Neuron (in vitro differentiated cells): ENCODE measurements around the gene LRP1-AS.

Experiments
- H2AFZ ChIP-seq: one replicate; pipeline ENCODE4 v1.6.1; 2013; ENCODE audit warnings: low read depth, mild to moderate bottlenecking, inconsistent platforms, low read length, moderate library complexity
- H3K27me3 ChIP-seq: one replicate; pipeline ENCODE4 v1.6.1; 2013; ENCODE audit warnings: low read length; ENCODE audit not compliant: insufficient read depth
- H3K36me3 ChIP-seq: one replicate; pipeline ENCODE4 v1.6.1; 2013; ENCODE audit warnings: low read length; ENCODE audit not compliant: insufficient read depth
- H3K4me1 ChIP-seq: one replicate; pipeline ENCODE4 v1.6.1; 2013; ENCODE audit warnings: low read length; ENCODE audit not compliant: insufficient read depth
- H3K4me3 ChIP-seq: 2 replicates; pipeline ENCODE4 v1.5.1; 2013; ENCODE audit warnings: mild to moderate bottlenecking, low read length, moderate library complexity
- H3K9me3 ChIP-seq: one replicate; pipeline ENCODE4 v1.6.1; 2013; ENCODE audit warnings: low read length

LRP1-AS gene

DNA sequence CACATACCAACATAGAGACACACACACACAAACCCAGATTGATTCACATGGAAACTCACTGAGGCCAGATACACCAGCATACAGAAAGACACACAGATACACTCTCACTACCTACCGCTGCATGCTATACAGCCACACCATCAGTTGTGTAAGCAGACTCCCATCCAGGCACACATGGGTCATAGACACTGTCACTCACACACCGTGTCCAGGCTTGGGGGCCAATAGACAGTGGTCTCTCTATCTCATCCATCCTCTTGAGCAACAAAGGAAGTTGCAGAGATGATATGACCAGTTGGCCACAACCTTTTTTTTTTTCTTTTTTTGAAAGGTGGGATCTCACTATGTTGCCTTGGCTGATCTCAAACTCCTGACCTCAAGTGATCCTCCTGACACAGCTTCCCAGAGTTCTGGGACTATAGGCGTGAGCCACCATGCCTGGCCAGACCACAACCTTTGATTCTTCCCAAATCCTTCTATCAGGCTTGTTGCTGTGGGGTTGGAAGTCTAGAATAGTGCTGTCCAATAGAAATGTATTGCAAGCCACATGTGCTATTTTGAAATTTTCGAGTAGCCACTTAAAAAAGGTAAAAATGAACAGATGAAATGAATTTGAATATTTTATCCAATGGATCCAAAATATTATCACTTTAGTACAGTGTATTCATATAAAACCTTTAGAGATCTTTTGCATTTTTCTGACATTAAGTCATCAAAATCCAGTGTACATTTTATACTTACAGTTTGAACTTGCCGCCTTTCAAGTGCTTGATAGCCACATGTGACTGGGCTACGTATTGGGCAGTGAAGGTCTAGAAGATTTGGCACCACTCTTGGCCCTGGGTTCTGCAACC, 7.4 kb downstream of the LRP1-AS start:
- H3K4me1 ChIP-seq: peaks cover 23% of the 10 kb centered on the region
- no peak overlapping the region for H3K4me3 ChIP-seq
- no peak overlapping the region for H2AFZ ChIP-seq
- H3K9me3 ChIP-seq: no peaks in the 10 kb centered on the region
- H3K36me3 ChIP-seq: peaks cover 68% of the 10 kb centered on the region
- no peaks in the 10 kb centered on the region for H3K27me3 ChIP-seq

DNA sequence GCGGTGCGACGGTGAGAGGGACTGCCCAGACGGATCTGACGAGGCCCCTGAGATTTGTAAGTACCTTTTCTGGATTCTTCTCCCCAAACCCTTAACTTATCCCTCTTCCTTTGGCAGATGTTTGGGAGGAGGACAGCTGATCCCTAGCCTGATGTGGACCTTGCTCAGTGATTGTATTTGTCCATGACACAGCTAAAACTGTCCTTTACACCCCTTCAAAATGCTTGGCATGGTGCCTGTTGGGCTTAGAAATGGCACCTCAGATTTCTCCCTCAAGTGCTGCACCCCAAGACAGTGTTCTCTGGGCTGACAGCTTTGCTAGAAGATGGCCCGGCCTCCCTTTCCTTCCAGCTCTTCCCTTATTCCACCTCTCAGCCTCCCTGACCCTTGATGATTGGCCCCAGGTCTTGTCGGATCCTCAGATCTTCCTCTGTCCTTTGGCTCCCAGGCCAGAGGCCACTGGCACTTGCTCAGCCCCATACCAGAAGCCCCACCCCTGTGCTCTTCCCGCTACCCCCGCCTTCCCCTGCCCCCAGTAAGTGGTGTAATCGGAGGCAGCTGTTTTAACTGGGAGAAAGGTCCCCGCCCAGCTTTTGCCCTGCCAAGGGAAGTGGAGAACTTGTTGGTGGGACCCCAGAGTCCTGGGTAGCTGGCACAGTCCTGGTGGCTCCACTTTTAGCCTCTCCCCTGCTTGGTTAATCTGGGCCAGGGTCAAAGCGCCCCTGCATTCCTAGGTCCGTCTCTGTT, 8.7 kb downstream of the LRP1-AS start:
- no peaks in the 10 kb centered on the region for H3K9me3 ChIP-seq
- peaks cover 56% of the 10 kb centered on the region for H3K36me3 ChIP-seq
- H3K27me3 ChIP-seq: no peaks in the 10 kb centered on the region
- H3K4me1 ChIP-seq: peaks cover 34% of the 10 kb centered on the region
- no peak overlapping the region for H3K4me3 ChIP-seq
- H2AFZ ChIP-seq: no peak overlapping the region

DNA sequence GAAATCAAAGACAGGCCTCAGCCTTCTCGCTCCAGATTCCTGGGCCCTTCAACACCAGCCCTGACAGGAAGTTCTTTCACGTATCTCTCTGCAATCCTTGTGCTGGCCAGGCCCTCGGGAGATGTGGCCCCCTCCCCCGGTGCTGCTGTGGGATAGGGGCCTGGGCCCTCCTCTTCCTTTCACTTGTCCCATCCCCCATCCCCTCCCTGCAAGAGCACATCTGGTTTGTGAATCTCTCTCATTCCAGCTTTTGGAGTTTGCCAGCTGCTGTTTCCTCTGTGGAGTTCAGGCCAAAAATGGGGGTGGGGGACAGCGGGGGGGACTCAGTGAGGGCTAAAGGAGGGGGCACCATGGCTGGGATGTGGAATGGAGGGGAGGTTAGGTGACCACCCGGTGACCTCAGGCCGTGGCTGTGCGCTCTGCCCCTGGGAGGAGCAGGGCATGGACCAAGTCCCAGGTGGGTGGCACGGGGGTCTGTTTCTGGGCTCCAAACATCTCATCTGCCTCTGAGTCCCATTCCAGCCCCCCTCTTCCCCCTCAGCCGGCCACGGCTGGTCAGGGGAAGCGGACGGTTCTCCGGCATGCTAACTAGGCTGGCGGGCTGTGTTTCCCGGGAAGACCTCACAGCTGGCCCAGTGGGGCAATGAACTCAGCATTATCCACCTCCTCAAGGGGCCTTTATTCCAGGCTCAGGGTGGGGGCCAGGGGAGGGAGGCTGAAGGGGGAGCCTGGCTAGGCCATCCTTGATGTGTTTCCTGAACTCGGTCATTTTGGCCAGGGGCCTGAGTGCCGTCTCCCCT, 11.7 kb downstream of the LRP1-AS start:
- Histone ChIP-seq H3K36me3 (peaks cover 30% of the 10 kb centered on the region), H3K4me3 (peak overlapping the region; percentile 3), H3K27me3 (no peaks in the 10 kb centered on the region), H3K9me3 (no peaks in the 10 kb centered on the region), H2AFZ (no peak overlapping the region), H3K4me1 (peaks cover 56% of the 10 kb centered on the region)

DNA sequence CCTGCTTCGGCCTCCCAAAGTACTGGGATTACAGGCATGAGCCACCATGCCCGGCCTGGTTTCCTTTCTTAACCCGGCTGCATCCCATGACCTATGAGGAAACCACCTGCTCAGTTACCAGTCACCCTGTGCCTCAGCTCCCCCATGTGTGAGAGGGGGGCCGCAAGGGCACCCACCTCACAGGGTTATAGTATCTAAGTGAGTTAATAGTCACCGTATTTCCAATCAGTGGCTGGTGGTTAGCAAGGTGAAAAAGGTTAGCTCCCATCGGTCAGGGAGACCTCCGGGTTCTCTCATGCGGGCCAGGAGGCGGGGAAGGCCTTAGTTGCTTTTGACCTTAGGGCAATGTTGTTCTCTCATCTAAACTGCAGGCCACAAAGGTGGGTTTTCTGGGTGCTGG, 12.5 kb downstream of the LRP1-AS start:
- H2AFZ ChIP-seq: no peak overlapping the region
- H3K36me3 ChIP-seq: peaks cover 25% of the 10 kb centered on the region
- peaks cover 64% of the 10 kb centered on the region for H3K4me1 ChIP-seq
- no peaks in the 10 kb centered on the region for H3K27me3 ChIP-seq
- no peaks in the 10 kb centered on the region for H3K9me3 ChIP-seq
- no peak overlapping the region for H3K4me3 ChIP-seq

DNA sequence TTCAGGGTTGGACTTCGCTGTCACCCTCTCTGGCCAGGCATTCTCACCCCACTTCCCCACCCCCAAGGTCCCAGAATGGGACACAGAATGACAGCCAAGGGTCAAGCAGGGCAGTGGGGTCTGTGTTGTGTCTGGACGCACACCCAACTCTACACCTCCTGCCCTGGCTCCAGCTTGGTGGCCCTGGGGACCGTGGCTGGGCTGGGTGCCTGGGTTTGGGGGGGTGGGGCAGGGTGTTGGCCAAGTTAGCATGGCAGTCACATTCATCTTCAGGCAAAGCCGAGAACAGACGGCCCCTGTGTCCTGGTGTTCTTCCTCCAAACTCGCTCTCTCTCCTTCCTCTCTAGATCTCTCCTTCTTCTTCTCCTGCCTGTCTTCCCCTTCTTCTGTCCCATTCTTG, 13.5 kb downstream of the LRP1-AS start:
- Histone ChIP-seq H3K9me3 (no peaks in the 10 kb centered on the region), H2AFZ (no peak overlapping the region), H3K4me3 (no peak overlapping the region), H3K27me3 (no peaks in the 10 kb centered on the region), H3K36me3 (peaks cover 14% of the 10 kb centered on the region), H3K4me1 (peaks cover 70% of the 10 kb centered on the region)

DNA sequence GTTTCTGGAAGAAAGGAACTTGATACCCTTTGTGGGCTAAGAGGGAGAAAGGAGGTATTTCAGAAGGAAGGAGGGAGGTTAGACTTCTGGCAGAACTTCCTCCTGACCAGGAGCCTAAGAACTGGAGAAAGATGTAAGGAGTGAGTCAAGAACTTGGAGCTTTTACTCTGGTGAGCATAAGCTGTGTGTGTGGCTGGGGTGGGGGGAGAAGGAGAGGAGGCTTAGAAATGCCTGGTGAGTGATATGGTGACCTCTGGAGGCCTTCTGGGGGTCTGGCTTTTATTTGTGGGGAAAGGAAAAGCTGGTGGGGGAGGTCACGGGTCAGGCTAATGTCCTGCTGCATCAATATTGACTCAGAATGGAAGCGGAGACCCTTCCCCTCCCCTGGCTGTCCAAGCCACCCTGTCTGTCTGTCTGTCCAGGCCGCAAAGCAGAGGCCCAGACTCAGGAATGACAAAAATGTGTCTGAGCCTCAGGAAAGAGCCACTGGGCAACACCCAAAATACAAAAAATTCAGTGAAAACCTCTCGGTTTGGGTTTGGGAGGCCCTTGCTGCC, 14.3 kb downstream of the LRP1-AS start:
- H3K4me3 ChIP-seq: no peak overlapping the region

DNA sequence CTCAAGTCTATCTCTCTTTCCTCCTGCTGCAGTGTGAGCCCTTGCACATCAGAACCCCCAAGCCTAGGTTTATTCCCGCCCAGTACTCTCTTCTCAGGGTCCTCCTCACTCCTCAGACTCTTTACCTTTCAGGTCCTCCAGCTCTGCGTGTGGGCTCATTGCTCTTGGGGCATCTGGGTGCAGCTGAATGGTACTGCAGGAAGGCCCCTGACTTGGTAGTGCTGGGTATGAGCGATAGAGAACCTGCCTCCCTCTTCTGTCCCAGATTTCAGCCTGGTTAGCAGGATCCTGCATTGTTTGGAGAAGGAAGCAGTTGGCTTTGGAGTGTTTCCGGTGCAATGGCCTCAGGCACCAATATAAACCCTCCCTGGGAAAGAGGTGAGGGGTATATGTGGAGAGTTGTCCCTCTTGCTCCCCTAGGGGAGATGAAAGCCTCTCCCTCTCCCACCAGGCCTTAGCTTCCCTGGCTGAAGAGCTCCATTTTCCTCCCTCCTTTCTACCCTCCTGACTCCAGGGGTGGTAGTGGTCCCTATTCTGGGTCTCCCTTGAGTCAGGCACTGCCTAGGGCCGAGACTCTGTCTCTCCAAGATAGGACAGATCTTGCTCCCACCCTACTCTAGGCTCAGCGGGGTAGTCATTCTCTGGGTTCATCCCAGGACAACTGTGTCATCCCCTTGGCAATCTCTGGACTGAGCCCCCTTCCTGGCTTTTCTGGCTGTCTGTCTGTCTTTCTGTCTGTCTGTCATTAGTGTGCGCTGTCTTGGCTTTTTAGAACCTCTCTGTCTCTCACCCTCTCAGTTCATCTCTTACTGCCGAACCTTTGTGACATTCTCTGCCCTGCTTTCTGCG, 15.3 kb downstream of the LRP1-AS start:
- no peaks in the 10 kb centered on the region for H3K27me3 ChIP-seq
- H3K36me3 ChIP-seq: peaks cover 2% of the 10 kb centered on the region
- no peak overlapping the region for H2AFZ ChIP-seq
- H3K4me3 ChIP-seq: no peak overlapping the region
- peaks cover 74% of the 10 kb centered on the region for H3K4me1 ChIP-seq
- H3K9me3 ChIP-seq: no peaks in the 10 kb centered on the region

More for the DNA sequence above, 14.3 kb downstream of the LRP1-AS start:
- Histone ChIP-seq H3K36me3 (peaks cover 7% of the 10 kb centered on the region), H3K27me3 (no peaks in the 10 kb centered on the region), H2AFZ (no peak overlapping the region), H3K9me3 (no peaks in the 10 kb centered on the region), H3K4me1 (peaks cover 70% of the 10 kb centered on the region)

DNA sequence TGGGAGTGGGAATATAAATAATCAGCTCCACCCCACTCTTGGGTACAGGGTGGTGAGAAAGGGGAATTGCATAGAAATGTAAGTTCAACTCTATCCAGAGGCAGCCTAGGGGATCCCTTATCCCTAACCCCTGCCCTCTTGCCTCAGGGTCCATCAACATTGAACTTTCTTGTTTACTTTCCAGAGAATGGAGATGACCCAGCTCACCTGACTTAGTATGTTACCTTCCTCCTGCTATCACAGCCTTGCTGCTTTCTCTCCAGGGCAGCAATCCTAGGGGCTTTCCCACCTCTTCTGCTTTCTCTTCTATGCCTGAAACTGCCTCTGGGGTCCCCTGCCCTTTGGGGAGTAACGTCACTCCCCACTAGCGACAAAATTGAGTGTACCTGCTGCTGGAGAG, 16.5 kb downstream of the LRP1-AS start:
- Histone ChIP-seq H3K9me3 (no peaks in the 10 kb centered on the region), H3K27me3 (no peaks in the 10 kb centered on the region), H3K4me3 (no peak overlapping the region), H3K36me3 (peaks cover 2% of the 10 kb centered on the region), H2AFZ (no peak overlapping the region), H3K4me1 (peaks cover 73% of the 10 kb centered on the region)

DNA sequence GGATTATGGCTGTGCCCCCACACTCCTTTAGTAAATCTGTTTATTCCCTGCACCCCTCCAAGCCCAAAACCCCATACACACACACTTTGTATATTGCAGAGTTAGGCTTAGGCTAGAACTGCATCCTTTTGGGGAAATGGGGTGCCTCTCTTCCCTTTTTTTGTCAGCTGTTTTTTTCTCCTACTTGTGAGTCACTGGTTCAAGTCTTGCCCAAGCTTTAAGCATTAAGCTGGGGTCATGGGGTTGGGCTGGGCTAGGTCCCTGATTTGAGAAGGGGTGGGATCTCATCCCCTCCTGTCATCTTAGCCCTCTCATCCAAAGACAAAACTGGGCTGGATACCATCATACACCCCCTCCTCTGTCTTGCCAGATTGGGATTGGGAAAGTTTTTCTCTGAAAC, 17.5 kb downstream of the LRP1-AS start:
- no peaks in the 10 kb centered on the region for H3K9me3 ChIP-seq
- peaks cover 63% of the 10 kb centered on the region for H3K4me1 ChIP-seq
- H3K36me3 ChIP-seq: peaks cover 2% of the 10 kb centered on the region
- no peaks in the 10 kb centered on the region for H3K27me3 ChIP-seq
- H2AFZ ChIP-seq: no peak overlapping the region
- H3K4me3 ChIP-seq: peak overlapping the region; percentile 93

DNA sequence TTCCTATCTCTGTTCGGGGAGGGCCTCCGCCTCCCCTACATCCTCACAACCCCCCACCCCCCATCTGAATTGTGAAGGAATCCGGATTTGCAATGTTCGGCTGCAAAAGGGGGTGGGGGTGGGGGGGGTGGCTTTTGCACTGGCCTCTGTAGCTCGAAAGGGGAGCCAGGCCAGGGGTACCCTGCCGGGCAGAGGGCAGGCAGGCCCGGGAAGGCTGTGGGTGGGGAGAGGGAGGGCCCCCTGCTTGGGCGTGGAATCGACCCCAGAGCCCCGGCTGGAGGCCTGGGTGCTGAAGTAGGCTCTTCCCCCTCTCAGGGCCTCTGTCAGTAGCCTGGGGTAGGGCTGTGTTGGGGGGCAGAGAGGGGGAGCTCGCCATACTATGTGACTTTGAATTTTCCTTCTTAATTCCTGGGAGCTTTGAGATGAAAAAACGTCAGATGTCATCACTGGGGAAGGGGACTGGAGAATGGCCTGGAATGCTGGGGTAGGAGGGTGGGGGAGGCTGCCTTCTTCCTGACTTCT, 18.0 kb downstream of the LRP1-AS start:
- peaks cover 2% of the 10 kb centered on the region for H3K36me3 ChIP-seq
- no peak overlapping the region for H2AFZ ChIP-seq
- peaks cover 61% of the 10 kb centered on the region for H3K4me1 ChIP-seq
- H3K27me3 ChIP-seq: no peaks in the 10 kb centered on the region
- H3K9me3 ChIP-seq: no peaks in the 10 kb centered on the region
- peak overlapping the region; percentile 93 for H3K4me3 ChIP-seq

DNA sequence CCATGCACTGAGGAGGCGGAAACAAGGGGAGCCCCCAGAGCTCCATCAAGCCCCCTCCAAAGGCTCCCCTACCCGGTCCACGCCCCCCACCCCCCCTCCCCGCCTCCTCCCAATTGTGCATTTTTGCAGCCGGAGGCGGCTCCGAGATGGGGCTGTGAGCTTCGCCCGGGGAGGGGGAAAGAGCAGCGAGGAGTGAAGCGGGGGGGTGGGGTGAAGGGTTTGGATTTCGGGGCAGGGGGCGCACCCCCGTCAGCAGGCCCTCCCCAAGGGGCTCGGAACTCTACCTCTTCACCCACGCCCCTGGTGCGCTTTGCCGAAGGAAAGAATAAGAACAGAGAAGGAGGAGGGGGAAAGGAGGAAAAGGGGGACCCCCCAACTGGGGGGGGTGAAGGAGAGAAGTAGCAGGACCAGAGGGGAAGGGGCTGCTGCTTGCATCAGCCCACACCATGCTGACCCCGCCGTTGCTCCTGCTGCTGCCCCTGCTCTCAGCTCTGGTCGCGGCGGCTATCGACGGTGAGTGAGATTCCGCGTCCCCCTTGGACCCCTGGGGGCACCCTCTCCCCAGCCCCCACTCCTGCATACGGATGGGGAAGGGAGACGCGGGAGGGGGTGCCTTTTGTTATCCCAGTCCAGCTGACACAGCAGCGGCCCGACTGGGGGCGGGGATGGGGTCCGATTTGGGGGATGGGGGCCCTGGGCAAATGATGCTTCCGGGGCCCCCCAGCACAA, 18.7 kb downstream of the LRP1-AS start:
- no peak overlapping the region for H2AFZ ChIP-seq
- H3K4me3 ChIP-seq: peak overlapping the region; percentile 93
- H3K27me3 ChIP-seq: no peaks in the 10 kb centered on the region
- H3K9me3 ChIP-seq: no peaks in the 10 kb centered on the region
- H3K4me1 ChIP-seq: peaks cover 54% of the 10 kb centered on the region
- H3K36me3 ChIP-seq: peaks cover 2% of the 10 kb centered on the region
